ENCODE measurements around the gene SLCO4A1.

DNA sequence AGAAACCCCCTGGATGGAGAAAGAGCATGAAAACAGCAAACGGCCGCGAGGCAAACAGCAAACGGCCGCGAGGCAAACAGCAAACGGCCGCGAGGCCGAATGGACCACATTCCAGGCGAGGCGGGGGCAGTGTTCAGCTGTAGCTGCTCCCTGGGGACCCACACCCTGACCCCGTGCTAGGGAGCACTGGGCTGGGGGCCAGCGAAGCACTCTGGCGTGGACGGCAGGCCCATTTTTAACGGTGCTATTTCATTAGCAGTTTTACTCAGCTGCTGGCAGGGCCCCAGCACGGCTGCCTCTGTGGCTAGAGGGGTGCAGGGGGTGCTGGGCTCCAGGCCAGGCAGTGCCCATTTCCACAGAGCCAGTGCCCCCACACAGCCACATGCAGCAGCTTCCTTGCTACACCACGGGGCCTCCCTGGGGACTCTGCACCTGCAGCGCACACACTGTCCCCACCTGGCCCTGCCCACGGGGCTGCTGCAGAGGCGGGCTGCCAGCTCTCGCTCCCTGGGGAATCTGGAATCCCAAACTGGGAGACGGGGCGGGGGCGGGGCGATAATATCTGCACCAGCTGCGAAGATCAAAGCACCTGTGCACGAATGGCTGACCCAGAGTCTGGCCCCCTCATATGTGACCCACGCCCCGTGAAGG is 35.6 kb upstream of the SLCO4A1 start:
- no peak for TF ChIP-seq EZH2 (IDR thresholded peaks at IDR 0.05; ENCODE audit: borderline replicate concordance, insufficient read depth, low read depth, low read length, poor library complexity, severe bottlenecking)
- TF ChIP-seq, protein P1, sequence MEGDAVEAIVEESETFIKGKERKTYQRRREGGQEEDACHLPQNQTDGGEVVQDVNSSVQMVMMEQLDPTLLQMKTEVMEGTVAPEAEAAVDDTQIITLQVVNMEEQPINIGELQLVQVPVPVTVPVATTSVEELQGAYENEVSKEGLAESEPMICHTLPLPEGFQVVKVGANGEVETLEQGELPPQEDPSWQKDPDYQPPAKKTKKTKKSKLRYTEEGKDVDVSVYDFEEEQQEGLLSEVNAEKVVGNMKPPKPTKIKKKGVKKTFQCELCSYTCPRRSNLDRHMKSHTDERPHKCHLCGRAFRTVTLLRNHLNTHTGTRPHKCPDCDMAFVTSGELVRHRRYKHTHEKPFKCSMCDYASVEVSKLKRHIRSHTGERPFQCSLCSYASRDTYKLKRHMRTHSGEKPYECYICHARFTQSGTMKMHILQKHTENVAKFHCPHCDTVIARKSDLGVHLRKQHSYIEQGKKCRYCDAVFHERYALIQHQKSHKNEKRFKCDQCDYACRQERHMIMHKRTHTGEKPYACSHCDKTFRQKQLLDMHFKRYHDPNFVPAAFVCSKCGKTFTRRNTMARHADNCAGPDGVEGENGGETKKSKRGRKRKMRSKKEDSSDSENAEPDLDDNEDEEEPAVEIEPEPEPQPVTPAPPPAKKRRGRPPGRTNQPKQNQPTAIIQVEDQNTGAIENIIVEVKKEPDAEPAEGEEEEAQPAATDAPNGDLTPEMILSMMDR (IDR thresholded peaks at IDR 0.05): no peak

Measured in B cell (primary cell).